ENCODE measurements around the gene LYL1.

Gene LYL1

GRCh38 chr19:13066226-13066625 lies 36.4 kb downstream of the LYL1 start:
- Mint-ChIP-seq H3K27me3 (ENCODE audit: low read depth, poor library complexity) (peaks cover 93% of the 10 kb centered on the region), H3K4me1 (peaks cover 2% of the 10 kb centered on the region), H3K9me3 (no peaks in the 10 kb centered on the region), H3K4me3 (no peak overlapping the region), H3K36me3 (ENCODE audit: low read depth) (no peaks in the 10 kb centered on the region), H3K27ac (no peak overlapping the region)
- no peak for DNase-seq
- TF ChIP-seq, protein P1, sequence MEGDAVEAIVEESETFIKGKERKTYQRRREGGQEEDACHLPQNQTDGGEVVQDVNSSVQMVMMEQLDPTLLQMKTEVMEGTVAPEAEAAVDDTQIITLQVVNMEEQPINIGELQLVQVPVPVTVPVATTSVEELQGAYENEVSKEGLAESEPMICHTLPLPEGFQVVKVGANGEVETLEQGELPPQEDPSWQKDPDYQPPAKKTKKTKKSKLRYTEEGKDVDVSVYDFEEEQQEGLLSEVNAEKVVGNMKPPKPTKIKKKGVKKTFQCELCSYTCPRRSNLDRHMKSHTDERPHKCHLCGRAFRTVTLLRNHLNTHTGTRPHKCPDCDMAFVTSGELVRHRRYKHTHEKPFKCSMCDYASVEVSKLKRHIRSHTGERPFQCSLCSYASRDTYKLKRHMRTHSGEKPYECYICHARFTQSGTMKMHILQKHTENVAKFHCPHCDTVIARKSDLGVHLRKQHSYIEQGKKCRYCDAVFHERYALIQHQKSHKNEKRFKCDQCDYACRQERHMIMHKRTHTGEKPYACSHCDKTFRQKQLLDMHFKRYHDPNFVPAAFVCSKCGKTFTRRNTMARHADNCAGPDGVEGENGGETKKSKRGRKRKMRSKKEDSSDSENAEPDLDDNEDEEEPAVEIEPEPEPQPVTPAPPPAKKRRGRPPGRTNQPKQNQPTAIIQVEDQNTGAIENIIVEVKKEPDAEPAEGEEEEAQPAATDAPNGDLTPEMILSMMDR (IDR thresholded peaks at IDR 0.05): no peak

- Mint-ChIP-seq H3K4me3 (no peak overlapping the region), H3K27me3 (ENCODE audit: low read depth, poor library complexity) (peaks cover 96% of the 10 kb centered on the region), H3K9me3 (no peaks in the 10 kb centered on the region), H3K36me3 (ENCODE audit: low read depth) (no peaks in the 10 kb centered on the region), H3K27ac (no peak overlapping the region), H3K4me1 (peaks cover 8% of the 10 kb centered on the region)
- TF ChIP-seq, protein P1 (IDR thresholded peaks at IDR 0.05): no peak
- DNase-seq: no peak
These were observed 38.6 kb downstream of the LYL1 start for GRCh38 chr19:13064092-13064489.

- Mint-ChIP-seq H3K4me1 (peaks cover 8% of the 10 kb centered on the region), H3K27me3 (ENCODE audit: low read depth, poor library complexity) (peaks cover 96% of the 10 kb centered on the region), H3K9me3 (no peaks in the 10 kb centered on the region), H3K4me3 (no peak overlapping the region), H3K27ac (no peak overlapping the region), H3K36me3 (ENCODE audit: low read depth) (no peaks in the 10 kb centered on the region)
- DNase-seq: no peak
- TF ChIP-seq, protein P1 (IDR thresholded peaks at IDR 0.05): no peak
These were observed 39.1 kb downstream of the LYL1 start for GRCh38 chr19:13063461-13064091.

DNA sequence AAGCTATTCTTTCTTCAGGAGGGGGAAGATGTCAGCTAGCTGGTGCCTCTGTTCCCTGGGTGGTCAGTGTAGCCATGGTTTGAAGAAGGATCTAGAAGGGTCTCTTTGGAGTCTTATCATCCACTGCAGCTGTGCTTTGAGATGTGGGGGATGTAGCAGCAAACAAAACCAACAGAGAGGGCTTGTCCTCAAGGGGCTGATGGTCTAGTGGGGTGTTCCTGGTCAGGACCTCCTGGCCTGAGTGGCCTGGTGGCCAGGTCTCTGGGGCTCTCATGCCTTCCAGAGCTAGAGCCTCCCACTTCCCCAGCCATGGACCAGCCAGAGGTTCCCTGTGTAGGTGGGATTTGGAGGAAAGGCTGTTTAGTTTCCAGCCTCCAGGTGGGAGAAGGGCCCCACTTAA lies 40.3 kb downstream of the LYL1 start:
- Mint-ChIP-seq H3K4me1 (peaks cover 8% of the 10 kb centered on the region), H3K27me3 (ENCODE audit: low read depth, poor library complexity) (peaks cover 98% of the 10 kb centered on the region), H3K27ac (no peak overlapping the region), H3K36me3 (ENCODE audit: low read depth) (no peaks in the 10 kb centered on the region), H3K4me3 (no peak overlapping the region), H3K9me3 (no peaks in the 10 kb centered on the region)
- TF ChIP-seq, protein P1 (IDR thresholded peaks at IDR 0.05): no peak
- DNase-seq: no peak

GRCh38 chr19:13060964-13061927 lies 41.4 kb downstream of the LYL1 start:
- no peak overlapping the region for H3K27ac Mint-ChIP-seq
- no peak overlapping the region for H3K4me3 Mint-ChIP-seq
- H3K27me3 Mint-ChIP-seq (ENCODE audit: low read depth, poor library complexity): peaks cover 99% of the 10 kb centered on the region
- TF ChIP-seq, protein P1 (IDR thresholded peaks at IDR 0.05): peak; percentile 94
- H3K36me3 Mint-ChIP-seq (ENCODE audit: low read depth): no peaks in the 10 kb centered on the region
- peak; percentile 94 for DNase-seq
- peaks cover 18% of the 10 kb centered on the region for H3K4me1 Mint-ChIP-seq
- no peaks in the 10 kb centered on the region for H3K9me3 Mint-ChIP-seq

All from nephron progenitor cell (in vitro differentiated cells).